HG03159 (cell line): ENCODE measurements around the gene PACS1.

Source experiments
- ATAC-seq: cut with Tn5 transposase; IDR thresholded peaks from one replicate; pipeline ENCODE4 v1.9.1; 2021; ENCODE audit warnings: mild to moderate bottlenecking, moderate library complexity; ENCODE audit not compliant: unreplicated experiment

PACS1 gene

GRCh38 chr11:66048547-66049323 is 21.3 kb upstream of the PACS1 start, which contains the start of gene GAL3ST3:
Gene GAL3ST3, minus strand, starts transcription at chr11:66049161. Its CDS starts 3,746 bp downstream, at chr11:66045415.
- no peak for ATAC-seq

- ATAC-seq = no peak
Measured at GRCh38 chr11:66050581-66051231, 19.4 kb upstream of the PACS1 start.

DNA sequence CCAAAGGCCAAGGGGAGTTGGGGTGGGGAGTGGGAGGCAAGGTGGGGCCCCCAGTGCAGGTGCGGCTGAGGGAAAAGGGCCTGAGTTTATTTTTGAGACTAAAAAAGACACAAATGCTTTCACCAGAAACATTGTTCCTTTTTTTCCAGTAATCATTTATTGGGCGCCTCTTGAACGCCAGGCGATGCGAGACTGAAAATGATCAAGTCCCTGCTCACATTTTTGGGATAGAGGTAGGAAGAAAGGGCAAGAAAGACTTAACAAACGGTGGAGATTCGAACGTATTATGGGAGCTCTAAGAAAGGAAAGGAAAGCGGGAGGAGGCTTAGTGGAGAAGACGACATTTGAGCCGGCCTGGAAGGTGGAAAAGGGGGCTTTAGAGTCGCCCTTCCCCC is 18.7 kb upstream of the PACS1 start:
- ATAC-seq = no peak

DNA sequence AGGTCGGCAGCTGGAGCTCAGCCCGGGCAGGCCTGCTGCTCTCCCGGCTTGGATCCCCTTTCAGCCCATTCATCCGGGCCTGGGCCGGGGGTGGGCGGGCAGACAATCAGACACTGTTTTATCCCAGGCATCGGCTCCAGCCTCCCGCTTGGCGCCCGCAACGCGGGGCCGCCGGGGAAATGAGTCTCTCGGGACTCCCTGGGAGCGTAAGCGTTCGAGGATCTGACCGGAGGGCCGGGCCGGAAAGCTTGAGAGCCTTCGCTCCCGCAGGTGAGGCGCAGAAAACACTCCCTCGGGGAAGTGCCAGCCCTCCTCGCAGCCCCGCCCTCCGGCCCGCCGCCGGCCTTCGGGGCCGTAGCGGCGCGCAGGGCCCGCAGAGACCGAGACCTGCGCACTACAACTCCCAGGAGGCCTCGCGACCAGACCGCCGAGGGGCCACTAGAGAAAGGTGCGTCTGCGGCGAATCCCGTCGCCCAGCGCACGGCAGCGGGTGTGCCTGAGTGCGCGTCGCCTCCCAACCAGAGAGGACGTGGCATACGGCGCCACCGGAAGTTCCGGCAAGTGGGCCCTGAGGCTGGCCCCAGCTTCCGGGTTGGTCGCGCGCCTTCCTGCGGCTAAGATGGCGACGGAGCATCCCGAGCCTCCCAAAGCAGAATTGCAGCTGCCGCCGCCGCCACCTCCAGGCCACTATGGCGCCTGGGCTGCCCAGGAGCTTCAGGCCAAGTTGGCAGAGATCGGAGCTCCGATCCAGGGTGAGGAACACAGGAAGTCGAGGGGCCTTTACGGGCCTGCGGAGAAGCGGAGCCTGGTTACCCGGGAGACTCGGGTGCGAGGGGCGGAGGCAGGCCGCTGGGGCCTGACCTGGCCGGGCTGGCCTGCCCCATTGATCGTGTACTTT is 18.1 kb upstream of the PACS1 start, which contains the start of gene SF3B2:
TSS of gene SF3B2 (plus strand) at position 599 of the 898 bp plus-strand sequence. CDS start at position 620, 21 bp downstream.
- peak; percentile 89 for ATAC-seq

DNA sequence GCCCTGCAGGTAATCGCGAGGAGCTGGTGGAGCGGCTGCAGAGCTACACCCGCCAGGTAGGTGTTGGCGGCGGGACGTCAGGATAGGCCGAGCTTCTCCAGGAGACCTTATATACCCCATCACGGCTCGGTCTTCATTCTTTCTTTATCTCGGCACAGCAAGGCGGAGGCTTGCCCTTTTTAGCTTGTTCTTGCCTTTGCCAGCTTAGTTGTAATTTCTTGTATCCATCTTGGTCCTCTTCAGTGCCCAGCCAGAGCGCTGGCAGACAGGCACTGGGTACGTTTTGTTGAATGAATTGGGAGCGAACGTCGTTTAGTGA is 17.4 kb upstream of the PACS1 start:
- no peak for ATAC-seq

DNA sequence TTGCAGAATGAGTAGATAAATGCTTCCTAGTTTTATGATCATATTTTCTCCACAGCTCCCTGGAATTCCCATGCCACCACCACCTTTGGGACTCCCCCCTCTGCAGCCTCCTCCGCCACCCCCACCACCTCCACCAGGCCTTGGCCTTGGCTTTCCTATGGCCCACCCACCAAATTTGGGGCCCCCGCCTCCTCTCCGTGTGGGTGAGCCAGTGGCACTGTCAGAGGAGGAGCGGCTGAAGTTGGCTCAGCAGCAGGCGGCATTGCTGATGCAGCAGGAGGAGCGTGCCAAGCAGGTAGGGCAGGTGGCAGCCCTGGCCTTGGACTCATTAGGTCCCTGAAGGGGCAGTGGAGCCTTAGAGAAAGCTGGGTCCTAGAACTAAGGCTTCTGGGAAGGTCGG is 15.1 kb upstream of the PACS1 start:
- ATAC-seq = no peak

DNA sequence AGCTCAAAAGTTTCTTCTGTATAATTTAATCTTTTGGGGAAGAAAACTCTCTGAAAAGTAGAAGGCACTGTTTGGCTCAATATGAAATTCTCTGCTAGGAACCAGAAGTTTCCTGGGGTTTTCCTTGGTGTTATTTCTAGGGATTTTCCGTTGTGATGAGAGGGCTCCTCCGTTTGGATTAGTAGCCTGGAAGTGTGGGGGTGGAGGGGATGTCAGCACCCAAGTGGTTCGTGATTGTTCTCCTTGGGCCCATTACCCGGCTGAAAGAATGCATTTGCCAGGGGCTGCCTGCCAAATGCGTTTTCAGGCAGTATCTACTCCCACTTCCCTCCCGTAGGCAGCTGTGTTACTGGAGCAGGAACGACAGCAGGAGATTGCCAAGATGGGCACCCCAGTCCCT is 13.6 kb upstream of the PACS1 start:
- ATAC-seq = no peak

- ATAC-seq = no peak
Measured at GRCh38 chr11:66059966-66060680, 9.9 kb upstream of the PACS1 start.

GRCh38 chr11:66061268-66061667 is 8.8 kb upstream of the PACS1 start:
- ATAC-seq = no peak

DNA sequence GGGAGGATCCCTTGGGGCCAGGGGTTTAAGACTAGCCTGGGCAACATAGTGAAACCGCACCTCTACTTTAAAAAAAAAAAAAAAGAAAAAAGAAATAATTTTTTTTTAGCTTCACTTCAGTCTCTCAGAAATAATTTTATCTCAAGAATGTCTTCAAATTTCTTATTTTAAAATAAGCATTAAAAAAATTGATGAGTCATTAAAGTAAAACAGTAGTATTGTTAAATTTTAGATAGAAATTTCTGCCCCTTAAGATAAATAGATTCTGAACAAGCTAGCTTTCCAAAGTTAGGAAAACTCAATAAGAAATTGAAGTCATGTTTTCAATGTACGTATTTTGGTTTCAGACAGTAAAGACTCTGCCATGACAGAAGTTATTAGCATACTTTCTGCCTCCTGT is 7.7 kb upstream of the PACS1 start:
- no peak for ATAC-seq

GRCh38 chr11:66063900-66064299 is 6.2 kb upstream of the PACS1 start:
- ATAC-seq = no peak

DNA sequence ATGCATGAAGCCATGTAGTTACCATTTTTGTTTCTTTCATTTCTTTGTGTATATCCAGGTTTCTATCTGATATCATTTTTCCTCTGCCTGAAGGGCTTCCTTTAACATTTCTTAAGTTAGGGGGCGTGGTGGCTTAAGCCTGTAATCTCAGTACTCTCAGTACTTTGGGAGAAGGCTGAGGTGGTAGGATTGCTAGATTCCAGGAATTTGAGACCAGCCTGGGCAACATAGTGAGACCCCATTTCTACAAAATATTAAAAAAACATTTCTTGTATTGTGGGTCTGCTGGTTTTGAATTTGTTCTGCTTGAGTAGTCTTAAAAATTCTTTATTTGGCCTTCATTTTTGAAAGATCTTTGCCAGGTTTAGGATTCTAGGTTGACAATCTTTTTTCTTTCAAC is 5.5 kb upstream of the PACS1 start:
- ATAC-seq = no peak

- no peak for ATAC-seq
Measured at GRCh38 chr11:66066751-66067150, 3.3 kb upstream of the PACS1 start.

DNA sequence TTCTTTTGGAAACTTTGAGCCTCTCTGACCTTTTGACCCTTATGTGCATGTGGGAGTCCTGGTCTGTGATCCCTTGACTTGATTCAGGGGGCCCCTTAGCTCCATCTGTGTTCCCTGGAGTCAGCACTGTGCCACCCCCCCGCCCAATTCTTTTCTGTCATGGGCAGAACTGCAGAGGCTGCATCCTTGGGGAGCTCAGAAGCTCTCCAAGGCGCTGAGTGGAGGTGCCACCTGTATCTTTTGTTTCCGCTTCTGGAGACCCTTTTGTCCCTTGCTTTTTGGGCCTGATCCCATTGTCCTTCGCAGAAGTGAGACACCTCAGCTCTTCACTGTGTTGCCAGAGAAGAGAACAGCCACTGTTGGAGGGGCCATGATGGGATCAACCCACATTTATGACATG is 2.4 kb upstream of the PACS1 start:
- ATAC-seq = no peak

DNA sequence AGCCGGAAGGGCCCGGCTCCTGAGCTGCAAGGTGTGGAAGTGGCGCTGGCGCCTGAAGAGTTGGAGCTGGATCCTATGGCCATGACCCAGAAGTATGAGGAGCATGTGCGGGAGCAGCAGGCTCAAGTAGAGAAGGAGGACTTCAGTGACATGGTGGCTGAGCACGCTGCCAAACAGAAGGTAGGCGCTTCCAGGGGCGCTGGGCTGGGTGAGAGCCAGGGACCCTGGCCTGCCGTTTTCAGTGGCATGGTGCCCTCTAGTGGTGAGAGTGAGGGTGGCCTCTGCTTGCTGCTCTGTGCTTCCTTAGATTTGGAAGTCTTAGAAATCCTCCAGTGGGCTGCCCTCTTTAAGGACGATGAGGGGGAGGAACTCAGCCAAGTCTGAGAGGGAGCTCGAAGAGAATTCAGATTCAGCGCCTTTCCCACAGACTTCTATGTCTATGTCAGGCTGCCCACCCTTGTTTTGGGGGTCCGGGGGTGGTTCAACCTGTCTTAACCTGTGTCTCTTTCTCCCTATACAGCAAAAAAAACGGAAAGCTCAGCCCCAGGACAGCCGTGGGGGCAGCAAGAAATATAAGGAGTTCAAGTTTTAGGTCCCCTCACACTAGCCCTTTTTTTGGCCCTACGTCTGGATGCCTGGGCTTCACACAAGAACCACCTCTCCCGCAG is 1.8 kb upstream of the PACS1 start:
- ATAC-seq = no peak

GRCh38 chr11:66068923-66069714 is 953 bp upstream of the PACS1 start:
- peak; percentile 8 for ATAC-seq

- peak; percentile 15 for ATAC-seq
Measured at GRCh38 chr11:66070604-66071380, 720 bp downstream of the PACS1 start.

GRCh38 chr11:66071381-66071801 is 1.3 kb downstream of the PACS1 start:
- no peak for ATAC-seq

- no peak for ATAC-seq
Measured at GRCh38 chr11:66072081-66072480, 2.0 kb downstream of the PACS1 start.
